Suppressor macrophage treated with lipopolysaccharide for 4 hours (primary cell): ENCODE results near the gene E2F7.
A peak's percentile ranks its signal among the peaks of the same experiment; 100 is the strongest.

Source experiments
- DNase-seq: peaks from one replicate; pipeline ENCODE4 v3.0.0-alpha.2; 2020

The E2F7 gene

DNA sequence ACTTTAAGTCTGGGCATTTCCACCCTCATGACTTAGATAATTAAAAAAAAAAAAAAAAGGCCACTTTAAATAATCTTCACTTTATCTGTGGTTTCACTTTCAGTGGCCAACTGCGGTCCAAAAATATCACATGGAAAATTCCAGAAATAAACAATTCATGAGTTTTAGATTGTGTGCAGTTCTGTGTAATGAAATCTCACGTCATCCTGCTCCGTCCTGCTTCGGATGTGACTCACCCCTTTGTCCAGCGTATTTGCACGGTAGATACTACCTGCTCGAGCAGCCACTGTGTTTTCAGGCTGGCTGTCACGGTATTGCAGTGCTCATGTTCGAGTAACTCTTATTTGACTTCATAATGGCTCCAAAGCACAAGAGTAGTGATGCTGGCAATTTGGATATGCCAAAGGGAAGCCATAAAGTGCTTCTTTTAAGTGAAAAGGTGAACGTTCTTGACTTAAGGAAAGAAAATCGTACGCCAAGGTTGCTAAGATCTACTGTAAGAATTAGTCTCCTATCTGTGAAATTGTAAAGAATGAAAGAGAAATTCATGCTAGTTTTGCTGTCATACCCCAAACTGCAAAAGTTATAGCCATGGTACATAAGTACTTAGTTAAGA, 2.4 kb downstream of the E2F7 start:
- peak; percentile 25 for DNase-seq

DNA sequence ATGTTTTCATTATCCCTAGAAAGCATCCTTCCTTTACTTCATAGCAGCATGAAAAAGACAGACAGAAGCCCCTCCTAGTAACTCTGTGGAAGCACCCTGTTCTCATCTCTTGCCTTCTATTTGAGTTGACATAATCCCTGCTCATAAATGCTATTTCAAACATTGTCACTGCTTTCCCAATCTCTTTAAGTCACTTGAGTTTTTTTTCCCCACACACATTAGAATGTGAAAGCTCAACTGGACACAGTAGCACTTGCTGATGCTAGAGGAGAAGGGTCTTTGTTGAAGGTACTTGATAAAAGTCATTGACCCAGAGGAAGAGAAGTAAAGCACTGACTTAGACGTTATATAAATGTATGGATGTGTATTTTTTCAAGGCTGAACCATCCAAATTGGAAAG, 3.0 kb downstream of the E2F7 start:
- DNase-seq = peak; percentile 6

DNA sequence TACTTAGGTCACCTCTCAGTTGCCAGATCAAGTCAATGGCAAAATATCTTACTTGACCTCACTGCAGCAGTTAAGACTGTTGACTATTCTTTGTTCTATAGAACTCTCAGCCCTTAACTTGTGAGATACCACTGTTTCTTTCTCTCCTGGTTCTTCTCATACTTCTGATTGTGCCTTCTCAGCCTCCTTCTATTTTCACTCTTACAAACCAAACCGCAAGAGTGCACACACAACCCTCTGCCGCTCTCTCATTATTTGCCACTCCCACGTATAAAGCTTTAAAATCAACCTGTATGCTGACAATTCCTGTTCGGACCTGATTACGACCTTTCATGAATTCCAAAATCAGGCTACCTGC, 4.5 kb downstream of the E2F7 start:
- DNase-seq = no peak

DNA sequence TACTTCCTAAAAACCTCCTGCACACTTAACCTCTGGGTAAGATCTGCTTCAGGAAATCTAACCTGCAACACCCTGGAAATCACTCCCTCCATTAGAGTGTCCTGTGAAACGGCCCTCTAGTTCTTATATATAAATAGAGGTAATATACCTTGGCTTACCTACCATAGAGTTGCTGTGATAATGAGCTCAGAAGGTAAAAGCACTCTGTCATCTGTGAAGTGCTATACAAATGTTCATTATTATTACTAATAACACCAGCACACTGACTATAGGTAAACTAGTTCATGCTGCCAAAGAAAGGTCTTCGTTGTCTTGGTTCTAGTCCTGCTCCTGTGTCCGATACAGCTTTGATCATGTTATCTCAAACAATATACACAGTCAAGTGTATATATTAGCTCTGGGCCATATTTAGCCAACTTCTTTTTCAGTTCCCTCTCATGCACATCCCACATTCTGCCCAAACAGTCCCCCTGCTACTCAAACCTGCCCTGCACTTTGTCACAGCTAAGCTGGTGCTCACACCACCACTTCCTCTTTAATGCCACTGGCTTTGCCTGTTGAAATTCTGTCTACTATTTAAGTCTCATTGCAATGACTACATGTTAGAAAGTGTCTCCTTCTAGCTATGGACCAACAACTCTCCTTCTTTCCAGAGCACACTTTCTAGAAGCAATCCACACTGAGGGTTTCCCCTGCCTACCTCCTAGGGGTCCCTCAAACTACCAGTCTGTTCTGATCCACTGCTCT, 5.1 kb downstream of the E2F7 start:
- DNase-seq = peak; percentile 64

DNA sequence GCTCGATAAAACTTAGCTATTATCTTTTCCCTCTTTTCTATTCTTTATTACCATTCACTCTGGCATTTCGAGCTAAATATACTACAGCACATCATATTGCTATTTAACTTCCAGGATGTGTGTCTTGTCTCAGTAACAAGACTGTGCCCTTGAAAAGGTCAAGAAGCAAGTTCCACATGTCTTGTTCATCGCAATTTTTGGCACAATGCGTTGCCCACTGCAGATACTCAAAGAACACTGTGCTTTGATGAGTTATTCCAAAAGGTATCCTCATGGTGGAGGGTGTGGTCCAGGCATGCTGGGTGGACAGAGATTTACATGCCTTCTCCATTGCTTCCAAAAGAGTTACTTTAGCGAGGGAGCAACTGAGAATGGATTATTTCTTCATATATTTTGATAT, 6.6 kb downstream of the E2F7 start:
- no peak for DNase-seq

DNA sequence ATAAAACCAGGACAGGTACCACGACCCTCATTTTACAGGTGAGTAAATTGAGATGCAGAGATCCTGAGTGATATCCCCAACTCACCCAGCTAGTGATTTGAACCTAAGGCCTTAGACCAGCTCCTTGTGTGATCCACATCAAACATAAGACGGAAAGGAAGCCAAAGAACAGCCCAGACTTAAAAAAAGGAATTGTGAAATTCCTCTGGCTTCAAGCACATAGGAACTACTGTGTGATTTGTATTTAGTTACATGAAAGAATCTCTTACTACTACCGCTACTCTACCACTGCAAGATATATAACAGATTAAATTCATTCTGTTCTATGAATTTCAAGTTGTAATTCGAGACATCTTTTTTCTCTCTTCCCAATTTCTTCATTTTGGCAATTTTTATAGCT, 10.5 kb downstream of the E2F7 start:
- DNase-seq = no peak

DNA sequence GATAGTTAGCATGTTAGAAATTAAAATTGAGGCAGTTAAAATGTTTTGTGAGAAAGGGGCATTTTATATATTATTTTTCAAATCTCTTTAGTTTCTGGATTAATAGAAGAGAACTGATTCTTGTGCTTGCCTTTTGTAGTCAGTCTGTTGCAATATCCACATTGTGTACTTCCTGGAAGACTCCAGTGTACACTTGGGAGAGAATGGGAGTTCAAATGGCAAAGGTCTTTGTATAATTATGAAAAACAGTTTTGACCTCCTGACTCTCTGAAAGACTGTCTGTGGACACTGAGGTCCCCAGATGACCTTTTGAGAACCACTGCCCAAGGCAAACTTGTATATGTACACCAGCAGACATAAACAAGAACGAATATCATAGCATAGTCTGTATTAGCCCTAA, 12.1 kb downstream of the E2F7 start:
- no peak for DNase-seq

DNA sequence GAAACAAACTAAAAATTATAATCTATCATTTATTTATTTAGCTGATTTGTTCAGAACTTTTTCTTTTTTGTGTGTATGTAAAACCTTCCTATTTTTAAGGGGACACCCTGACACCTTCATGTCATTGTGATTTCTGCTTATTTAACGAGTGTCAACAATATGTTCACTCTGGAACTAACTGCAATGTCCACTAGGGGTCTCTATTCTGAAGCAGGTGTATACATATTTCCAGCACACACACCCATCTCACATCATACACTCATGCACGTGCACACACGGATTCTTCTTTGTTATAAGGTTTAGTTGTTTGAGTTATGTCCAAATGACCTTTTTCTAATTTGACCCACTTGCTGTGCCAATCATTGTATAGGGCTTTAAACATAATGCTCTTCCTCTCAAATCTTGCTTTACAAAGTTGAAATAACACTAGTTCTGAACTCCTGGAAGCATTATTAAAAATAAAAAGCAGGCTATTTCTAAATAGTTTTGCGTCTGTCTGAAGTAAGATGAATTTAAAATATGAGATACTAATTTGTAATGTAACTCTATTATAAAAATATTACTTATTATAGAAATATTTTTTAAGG, 15.5 kb downstream of the E2F7 start:
- peak; percentile 63 for DNase-seq

DNA sequence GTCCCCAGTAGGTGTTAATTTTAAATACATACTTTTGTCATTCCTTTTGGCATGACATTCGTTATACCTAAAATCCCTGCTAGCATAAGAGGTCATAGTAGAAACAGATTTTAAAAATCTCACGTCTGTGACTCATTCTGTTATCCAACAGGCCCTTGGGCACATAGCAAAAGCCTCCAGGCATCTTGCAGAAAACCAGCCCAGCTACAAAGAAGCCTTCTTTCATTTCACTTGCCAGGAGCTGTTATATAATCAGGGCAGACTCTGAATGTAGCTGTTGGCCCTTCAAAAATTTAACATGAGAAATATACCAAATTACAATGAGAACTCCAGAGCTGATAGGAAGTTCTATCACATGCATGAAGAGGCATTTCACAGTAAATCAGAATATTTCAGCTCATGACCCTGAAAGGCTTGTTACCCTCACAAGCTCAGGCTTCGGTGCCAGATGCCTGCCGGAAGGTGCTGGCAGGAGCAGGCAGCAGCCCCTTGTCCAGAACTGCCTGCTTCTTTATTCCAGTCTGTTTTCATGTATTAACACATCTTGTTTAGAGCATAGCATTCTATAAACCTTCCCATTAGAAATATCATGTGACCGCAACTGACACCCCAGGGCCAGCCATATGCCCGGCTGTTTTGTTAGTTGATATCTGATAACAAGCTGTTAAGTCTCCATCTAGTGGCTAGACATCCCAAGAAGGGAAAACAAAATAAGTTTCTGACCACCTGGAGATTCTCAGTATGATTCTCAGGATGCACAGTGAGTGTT, 17.8 kb downstream of the E2F7 start:
- DNase-seq = no peak

DNA sequence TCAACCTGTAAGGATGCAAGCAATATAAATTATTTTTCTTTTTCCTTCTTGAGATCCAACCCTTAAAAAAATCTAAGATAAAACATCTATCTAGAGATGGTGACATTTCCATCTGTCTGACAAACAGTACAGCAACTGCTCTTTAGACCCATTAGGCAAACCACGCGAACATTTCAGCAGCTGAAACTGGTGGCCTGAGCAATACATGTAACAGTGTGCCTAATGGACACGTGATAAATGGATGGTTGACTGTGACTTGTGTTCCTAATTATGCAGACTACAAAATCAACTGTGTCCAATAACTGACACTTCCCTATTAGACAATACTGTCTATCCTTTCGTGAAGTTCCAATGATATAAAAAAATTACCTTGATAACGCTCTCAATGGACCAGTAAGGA, 18.9 kb downstream of the E2F7 start:
- DNase-seq = no peak

DNA sequence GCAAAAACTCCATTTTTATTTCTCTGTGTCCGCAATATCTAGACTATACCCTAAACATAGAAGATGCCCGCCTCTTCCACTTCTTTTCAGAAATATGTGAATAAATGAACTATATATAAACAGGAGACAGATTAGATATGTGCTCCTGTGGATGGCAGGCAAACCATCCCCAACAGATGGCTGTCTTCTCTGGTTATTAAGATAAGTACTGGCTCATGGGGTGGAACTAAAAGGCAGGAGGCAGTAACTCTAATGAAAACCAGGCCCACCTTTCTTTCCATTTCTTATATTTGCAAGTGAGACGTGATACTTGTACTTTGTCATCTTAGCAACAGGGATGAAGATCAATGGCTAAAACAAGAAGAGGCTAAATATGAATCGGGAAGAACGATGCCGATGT, 20.2 kb downstream of the E2F7 start:
- DNase-seq = no peak

DNA sequence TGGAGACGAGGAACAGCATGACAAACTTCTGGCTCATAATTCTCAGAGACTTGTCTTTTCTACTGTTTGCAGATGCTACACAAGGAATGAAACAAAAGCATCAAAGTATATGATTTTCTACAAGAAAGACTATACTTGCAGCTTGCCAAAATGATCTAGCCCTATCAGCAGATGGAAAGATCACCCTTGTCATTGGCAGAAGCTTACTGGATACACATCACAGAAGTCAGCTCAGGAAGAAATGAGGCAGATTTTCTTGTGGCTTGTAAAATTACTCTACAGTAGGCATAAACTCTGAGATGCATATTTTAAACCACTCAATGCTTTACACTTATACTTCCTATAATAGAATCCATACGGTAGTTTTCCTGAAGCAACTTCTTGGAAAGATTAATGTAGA, 20.6 kb downstream of the E2F7 start:
- no peak for DNase-seq

DNA sequence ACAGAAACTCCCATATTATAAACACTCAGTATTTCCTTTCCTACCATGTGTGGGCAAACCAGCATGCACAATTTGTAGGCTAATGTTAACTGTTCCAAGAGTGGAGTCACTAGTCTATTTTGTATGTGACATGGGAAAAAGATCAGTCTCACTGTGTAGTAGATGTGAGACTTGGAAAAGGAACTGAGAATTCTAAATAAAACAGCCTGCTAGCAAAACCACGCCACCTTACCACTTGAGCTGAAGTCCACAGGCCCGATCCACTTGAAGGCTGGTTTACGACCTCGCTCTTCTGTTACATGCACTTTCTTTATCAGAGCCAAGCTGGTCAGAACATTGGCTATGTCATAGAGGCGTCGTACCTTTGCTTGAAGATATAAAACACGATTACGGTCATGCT, 22.5 kb downstream of the E2F7 start:
- DNase-seq = no peak

DNA sequence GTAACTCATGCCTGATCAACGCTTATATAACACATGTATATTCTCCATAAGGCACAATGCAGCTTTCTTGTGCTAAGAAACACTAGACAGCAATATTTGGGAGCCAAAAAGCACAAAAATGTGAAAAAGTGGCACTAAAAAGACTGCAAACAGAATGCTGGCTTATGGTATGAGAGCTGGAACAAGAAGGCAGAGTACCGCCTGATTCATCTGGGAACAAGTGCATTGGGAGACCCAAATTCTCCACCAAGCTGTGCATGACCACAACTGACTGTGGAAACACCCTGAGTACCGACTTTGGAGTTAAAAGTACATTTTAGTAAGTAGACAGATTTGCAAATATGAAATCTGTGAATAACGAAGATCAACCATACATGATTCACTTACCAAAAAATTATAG, 25.1 kb downstream of the E2F7 start:
- no peak for DNase-seq

DNA sequence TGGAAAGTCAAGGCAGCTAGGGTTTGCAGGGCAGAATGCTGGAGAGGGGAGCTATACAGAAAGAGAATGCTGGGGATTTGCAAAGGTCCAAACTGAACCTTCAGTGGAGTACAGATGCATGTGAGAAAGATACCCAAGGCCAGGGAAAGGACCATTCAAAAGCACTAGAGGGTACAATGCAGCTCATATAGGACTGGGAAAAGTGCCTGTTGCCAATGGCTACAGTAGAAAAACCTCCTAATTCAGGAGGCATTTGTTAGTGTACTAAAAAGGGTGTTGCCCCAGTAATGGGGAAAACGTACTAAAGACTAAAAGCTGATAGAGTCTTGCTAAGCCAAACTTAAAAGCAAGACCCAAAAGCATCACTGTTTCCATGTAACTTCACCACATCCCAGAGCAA, 30.1 kb downstream of the E2F7 start:
- DNase-seq = no peak

DNA sequence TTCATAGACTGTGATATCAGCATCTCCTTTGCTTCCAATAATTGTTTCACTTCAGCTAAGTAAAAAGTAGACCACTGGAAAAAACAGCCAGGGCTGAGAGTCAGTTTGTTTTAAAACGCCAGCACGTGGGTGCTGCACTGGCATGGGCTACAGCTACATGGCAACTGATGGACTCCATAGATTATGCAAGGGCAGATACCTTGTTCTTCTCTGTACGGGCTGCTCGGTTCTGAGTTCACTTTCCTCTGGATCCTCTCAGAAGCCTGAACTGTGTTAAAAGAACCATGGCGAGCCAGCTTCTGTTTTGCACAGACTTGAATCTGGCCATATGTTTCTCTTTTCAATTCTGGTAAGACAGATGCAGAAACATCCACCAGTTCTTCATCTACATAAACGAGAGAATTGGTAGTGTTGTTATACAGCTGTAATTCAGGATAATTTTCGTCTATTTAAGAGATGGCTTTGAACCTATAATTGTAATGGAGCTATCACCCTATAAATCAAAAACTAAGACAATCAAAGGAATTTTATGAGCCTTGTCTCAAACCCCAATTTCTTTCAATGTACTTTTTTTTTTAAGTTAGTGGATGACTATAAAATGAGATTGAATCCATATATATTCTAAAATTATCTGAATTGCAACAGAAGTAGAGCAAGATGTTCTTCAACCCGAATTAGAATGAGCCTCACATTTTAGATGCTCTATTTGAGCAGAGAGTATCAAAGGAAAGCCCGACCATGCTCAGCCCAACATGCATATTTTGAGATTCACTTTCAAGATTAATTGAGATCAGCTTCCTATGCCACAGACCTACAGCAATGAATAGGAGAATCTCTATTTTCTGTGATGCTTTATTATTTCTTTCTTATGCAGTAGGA, 31.5 kb downstream of the E2F7 start:
- DNase-seq = no peak

DNA sequence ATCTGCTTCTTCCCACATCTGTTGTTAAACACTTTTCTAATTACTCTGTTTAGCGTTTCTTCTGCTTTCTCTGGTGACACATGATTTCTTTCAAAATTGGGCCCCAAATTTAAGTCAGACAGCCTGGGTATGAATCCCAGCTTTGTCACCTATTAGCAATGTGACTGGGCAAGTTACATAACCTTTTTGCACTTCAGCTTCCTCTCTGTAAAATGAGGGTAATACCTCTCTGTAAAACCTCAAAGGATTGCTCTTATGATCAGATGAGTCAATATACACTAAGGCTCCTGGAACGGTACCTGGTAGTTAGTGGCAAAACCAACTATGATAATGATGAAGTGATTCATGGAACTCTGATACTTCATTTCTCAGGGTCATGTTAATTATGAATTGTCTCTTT, 33.0 kb downstream of the E2F7 start:
- DNase-seq = peak; percentile 13

DNA sequence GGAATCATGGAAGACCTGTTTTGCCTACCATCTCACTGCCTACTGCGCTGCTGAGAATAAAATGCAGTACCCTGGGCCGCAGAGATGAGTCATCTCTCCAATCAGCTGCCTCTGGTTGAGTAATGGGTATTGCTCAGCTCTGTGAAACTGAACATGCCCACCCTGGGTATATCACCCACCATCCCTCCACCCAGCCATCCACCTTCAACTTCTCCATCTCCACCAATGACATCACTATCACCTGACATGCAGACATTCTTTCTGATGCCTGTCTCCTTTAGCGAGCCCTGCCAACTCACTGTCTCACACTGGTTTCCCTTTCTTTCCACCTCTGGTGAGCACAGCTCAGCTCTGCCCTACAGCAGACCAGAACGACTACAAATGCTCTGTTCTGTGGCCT, 33.6 kb downstream of the E2F7 start:
- DNase-seq = peak; percentile 46

DNA sequence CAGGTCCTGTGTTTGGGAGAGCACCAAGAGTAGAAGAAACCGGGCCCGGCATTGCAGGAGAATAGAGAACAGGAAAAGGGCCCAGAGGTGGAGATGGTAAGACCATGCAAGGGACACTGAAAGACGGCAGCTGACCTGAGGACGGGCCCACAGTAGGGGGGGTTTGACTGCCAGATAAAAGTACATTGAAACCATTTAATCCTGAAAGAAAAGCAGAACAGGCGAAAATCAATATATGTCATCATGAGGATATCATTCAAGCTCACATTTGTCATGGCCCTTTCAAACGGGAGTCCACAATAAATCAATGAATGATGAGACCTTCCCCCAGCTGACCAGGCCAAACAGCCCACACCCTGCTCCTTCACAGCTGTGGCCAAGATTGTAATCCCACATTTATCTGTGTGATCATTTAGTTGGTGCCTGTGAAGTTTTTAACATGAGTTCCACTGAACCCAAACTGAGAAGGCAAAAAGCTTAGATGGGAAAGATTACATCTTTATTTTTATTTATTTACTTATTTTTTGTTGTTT, 39.5 kb downstream of the E2F7 start:
- DNase-seq = no peak

DNA sequence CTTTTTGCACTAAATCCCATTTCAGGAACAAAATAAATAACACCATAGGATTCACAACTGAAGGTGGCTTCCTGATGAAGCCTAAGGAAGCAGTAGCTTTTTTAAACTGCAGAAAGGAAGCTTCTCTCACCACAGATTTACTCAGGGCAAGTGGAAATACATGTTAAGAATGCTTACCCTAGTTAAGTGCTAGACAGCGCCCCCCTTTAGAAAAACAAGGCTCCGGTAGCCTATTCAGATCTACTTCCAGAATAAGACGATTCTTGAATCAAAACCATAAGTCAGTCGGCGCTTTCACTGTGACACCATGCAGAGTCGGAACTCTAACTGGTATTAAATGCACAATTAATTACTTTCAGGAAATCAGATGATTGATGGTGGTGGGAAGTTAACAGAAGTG, 41.9 kb downstream of the E2F7 start:
- DNase-seq = no peak

DNA sequence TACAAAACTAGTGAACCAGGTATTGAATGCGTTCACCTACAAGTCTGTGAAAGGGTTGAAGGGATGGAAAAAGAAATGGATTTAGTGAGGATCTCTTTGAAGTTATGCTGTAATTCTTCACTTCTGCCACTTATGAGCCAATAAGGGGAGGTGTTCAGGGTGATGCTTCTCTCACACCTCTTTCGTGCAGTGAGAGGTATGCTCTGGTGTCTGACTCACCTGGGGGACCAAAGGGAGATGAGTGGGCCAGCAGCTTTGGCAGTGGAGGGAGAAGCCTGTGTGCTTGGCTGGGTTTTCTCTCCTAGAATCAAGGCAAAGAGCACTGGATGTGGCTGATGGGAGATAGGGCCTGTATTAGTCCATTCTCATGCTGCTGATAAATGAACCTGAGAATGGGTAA, 45.4 kb downstream of the E2F7 start:
- no peak for DNase-seq

DNA sequence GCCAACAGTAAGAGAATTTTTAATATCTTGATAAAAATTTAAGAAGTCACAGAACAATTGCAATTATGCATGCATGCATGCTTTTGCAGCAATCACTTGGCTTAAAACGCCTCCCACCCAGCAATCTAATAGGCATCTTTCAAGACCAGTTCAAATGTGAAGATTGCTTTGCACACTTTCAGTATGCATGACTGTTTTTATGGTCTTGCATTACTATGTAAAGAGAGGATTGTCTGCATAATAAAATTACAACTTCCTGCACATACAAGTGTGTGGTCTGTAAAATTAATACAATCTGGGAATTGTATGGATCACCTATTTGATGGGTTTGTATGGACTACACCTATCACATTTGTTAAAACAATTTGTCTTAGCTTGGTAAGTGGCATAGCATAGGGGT, 48.8 kb downstream of the E2F7 start:
- DNase-seq = no peak

DNA sequence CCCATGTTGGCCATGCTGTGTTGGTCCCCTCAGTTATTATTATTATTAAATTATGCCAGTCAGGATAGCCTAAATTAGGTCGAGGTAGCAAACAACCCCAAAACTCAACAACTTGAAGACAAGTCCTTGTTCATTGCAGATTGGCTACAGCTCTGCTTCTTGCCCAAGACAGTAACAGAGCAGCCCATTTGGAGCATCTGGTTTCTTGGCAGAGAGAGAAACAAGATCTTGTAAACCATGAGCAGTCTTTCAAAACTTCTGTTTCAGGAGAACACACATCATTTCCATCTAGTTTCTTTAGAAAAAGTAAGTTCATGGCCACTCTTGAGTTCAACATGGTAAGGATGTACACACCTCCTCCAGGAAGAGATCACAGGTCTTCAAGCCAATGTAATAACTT, 52.3 kb downstream of the E2F7 start:
- no peak for DNase-seq
